NCI-H2227 (cell line): ENCODE data around the gene RAB15.
A peak's percentile ranks its signal among the peaks of the same experiment; 100 is the strongest.
"Not testable (repeated sequence)": the region's sequence is repeated elsewhere in the genome, so short reads cannot be mapped to it uniquely, and the experiment has no call there.

ENCODE experiments used
- DNase-seq: peaks from one replicate; lab custom pipeline; 2025; ENCODE audit not compliant: unreplicated experiment; lab: John Stamatoyannopoulos, UW

The RAB15 gene

DNA sequence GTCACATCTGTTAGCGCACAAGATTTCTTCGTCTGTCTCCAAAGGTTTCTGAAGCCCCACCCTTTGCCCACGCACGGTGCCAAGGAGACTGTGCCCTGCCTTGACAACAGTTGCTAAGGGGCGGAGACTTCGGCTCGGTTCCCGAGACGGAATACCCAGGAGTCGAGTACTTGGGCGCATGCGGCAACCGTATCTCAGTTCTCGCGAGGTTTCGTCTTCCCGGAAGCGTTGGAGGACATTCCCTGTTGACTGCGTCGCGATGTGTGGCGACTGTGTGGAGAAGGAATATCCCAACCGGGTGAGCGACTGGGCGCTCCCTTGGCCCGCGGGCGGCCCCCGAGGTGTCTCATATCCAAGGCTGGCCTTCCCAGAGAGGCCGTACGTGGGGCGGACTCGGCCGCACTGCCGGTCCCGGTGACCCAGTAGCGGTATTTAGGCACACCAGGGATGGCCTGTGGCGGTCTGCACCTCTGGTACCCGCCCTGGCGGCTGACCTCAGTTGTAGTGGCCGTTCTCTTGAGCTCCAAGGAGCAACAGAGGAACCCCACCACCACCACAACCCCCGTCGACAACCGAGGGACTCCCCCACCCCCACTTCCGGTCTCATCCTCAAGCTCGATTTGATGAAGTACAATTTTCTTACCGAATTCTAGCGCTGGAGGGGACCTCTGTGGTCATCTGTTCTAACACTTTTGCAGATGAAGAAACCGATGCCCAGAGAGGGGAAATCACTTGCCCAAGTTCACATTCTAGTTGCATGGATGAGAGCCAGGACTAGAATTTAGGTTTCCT is 57.7 kb downstream of the RAB15 start, which contains the start of gene CHURC1:
Gene CHURC1 (plus strand): TSS at position 219 of the 792 bp plus-strand sequence. CDS start 41 bp downstream, at position 260.
- peak; percentile 100 for DNase-seq

DNA sequence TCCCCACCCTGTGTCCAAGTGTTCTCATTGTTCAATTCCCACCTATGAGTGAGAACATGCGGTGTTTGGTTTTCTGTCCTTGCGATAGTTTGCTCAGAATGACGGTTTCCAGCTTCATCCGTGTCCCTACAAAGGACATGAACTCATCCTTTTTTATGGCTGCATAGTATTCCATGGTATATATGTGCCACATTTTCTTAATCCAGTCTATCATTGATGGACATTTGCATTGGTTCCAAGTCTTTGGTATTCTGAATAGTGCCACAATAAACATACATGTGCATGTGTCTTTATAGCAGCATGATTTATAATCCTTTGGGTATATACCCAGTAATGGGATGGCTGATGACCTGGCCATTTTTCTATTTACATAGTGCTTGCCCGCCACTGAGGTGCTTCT is 58.7 kb downstream of the RAB15 start:
- DNase-seq: not testable (repeated sequence)

DNA sequence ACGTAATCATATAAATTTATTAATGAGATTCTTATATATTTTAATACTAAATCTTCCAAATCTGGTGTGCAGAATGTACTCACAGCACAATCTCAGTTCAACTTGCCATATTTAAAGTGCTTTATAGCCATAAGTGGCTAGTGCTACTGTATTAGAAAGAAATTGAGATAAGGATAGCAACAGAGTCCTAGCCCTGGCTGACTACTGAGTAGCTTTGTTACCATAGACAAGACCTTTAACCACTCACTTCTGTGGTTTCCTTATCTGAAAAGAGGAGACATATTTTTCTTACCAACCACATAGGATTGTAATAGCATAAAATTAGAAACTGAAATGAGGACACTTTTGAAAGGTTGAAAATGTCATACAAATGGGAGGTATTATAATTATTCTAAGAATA is 59.9 kb downstream of the RAB15 start:
- DNase-seq: no peak

DNA sequence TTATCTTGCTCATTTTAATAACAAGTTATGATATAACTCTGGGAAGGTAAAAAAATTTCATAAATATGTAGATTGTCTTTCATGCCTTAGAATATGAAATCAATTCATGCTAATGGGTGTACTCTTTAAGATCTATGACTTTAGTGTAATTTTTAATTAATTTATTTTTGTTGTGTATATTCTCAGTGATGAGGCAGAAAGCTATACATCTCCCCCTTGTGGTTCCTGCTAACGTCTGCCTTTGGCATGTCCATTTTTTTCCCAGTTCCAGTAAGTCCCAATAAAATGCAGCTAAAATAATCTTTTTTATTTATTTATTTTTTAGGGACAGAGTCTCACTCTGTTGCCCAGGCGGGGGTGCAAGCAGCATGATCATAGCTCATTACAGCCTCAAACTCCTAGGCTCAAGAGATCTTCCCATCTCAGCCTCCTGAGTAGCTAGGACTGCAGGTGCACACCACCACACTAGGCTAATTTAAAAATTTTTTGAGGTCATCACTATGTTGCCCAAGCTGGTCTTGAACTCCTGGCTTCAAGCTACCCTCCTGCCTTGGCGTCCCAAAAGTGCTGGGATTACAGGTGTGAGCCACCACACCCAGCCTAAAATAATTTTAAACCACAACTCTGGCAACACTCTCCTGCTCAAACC is 61.2 kb downstream of the RAB15 start:
- DNase-seq: peak; percentile 17

DNA sequence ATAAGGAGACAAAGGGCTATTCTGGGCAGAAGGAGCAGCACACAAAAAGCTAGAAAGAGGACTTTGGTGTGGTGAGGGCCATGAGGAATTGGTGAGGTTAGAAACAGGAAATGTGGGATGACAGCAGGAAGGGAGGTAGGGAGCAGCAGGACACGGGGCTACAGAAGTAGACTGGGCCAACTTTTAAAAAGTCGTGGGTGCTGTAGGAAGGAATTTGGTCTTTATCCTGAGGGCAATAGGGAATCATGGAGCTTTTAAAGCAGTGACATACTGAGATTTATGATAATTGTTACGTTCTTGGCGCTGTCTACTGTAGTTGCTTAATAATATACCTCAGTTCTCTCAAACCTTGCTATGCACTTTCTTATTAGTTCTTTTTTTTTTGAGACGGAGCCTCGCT is 66.1 kb downstream of the RAB15 start:
- DNase-seq: no peak

DNA sequence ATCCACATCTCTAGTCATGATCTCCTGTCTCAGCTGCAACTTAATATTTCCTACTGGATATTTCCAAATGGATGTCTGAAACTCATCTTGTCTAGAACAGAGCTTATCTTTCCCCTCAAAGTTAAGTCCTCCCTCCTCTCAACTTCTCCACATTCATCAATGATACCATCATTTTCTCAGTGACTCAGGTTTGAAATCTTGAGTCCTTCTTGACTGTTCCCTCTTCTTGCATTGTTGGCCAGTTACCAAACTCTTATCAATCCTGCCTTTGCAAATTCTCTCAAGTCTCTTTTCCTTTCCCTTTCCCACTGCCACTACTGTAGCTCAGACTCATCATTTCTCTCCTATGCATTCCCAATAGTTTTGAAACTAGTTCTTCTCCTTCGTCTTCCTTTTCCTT is 72.2 kb downstream of the RAB15 start:
- DNase-seq: no peak
